Mammary epithelial cell (primary cell): ENCODE data around the gene BSDC1.

ENCODE experiments used
- CTCF ChIP-seq, 2 donors: IDR thresholded peaks in 1 of 2; conservative IDR thresholded peaks in 1 of 2; 2 replicates each; pipeline ENCODE4 v1.5.1; 2011 to 2012; ENCODE audit warnings: inconsistent platforms in 2 of 2, low read length in 2 of 2, mild to moderate bottlenecking in 2 of 2, control low read depth in 1 of 2, low read depth in 1 of 2; ENCODE audit not compliant: insufficient read depth in 1 of 2; ENCODE audit errors: extremely low read depth in 1 of 2
- EZH2 ChIP-seq: IDR thresholded peaks from 2 replicates; pipeline ENCODE4 v1.6.1; 2012; ENCODE audit warnings: low read length, inconsistent platforms, borderline replicate concordance

DNA sequence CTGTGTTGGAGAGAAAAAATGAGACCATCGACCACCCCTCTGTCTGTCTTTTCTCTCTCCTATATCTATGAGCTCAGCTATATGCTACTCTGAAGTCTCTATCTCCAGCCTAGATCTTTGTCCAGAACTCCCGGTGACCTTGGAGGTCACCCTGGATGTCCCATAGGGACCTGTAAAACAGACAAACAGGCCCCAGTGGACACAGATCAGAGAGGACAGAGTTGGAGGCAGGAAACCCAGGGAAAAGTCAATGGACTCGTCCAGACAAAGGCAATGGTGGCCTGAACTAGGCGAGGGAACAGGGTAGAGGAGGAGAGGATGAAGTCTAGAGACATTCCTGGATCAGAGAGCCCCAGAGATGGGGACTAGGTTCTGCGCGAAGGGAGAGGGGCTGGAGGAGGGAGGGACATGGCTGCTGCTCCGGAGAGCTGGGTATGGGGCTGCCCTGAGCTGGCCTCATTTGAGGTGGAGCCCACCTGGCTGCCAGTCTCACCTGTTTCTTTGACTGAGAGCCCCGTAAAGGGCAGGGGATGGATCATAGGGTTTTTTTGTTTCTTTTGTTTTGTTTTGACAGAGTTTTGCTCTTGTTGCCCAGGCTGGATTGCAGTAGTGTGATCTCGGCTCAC, 47.6 kb downstream of the BSDC1 start:
- TF ChIP-seq EZH2 (no peak), CTCF (conservative IDR thresholded peaks at IDR 0.05 in 1 of 2, IDR thresholded peaks at IDR 0.05 in 1 of 2; ENCODE audit: extremely low read depth in 1 of 2, insufficient read depth in 1 of 2, low read depth in 1 of 2, low read length in 2 of 2) (no peak)
